Myocyte (in vitro differentiated cells): ENCODE results near the gene BTK. TPM values are rescaled to one million over a fixed set of nuclear protein-coding genes. Genes with fewer than 3 reads are reported as not detected.
"Not testable (repeated sequence)": the region's sequence is repeated elsewhere in the genome, so short reads cannot be mapped to it uniquely, and the experiment has no call there.

ENCODE experiments used
- DNase-seq: peaks from one replicate; pipeline ENCODE4 v3.0.0-alpha.2; 2012; ENCODE audit warnings: low read depth
- total RNA-seq: library from RNA; depleted of rRNA; stranded (reverse); fragments of >200 nt; gene quantifications from 2 replicates; pipeline ENCODE4 v1.2.3, GENCODE V29; 2014

Gene BTK
- total RNA-seq, 1 donor from 2014 or later: not detected

DNA sequence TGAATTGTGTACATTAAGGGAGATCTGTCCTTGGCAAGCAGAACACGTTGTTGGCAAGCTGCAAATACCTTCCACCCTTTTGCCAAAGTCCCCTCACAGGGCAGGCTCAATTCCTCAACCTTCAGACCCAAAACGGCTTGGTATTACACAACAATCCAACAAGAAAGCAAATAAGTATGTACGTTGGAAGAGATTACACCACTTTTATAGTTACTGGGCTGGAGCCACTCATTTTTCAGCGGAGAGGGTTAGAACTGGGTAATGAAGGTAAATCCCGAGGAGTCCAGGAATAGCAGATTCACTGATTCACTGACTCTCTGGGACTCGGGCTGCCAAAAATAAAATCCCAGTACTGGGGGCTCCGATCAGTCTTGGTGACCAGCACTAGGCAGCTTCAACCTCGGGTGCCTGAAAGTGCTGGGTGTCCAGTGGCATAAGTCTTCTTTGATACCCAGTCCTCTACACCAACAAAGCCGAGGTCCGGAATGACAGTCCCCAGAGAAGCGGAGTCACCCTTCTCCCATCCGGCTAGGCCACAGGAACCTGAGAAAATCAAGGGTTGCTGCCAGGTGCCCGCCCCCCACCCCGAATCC, 38.0 kb downstream of the BTK start:
- DNase-seq: peak; percentile 21

DNA sequence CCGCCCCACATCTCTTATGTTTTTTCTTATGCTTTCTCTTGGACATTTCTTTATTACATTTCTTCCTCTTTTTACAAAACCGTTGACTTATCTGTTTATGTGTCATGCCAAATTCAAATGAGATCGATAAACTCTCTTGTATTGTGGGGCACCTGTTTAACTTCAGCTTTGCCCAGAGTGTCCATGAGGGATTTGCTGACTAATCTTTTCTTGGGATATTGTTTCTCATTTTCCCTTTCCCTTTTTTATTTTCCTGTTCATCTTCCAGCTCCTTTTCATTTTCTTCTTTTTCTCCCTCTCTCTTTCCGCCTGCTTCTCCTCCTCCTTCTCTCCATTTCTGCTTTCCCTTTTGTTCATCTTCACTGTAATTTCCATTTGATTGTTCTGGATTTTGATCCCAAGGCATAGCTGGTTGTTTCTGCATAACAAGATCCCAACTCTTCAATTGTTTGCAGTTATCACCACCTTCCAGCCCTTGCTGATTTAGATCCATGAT, 48.2 kb downstream of the BTK start:
- no peak for DNase-seq

DNA sequence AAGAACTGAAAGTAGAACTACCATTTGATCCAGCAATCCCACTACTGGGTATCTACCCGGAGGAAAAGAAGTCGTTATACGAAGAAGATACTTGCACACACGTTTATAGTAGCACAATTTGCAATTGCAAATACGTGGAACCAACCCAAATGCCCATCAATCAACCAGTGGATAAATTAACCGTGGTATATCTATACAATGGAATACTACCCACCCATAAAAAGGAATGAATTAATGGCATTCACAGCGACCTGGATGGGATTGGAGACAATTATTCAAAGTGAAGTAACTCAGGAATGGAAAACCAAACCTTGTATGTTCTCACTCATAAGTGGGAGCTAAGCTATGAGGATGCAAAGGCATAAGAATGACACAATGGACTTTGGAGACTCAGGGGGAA, 51.7 kb downstream of the BTK start:
- not testable (repeated sequence) for DNase-seq

DNA sequence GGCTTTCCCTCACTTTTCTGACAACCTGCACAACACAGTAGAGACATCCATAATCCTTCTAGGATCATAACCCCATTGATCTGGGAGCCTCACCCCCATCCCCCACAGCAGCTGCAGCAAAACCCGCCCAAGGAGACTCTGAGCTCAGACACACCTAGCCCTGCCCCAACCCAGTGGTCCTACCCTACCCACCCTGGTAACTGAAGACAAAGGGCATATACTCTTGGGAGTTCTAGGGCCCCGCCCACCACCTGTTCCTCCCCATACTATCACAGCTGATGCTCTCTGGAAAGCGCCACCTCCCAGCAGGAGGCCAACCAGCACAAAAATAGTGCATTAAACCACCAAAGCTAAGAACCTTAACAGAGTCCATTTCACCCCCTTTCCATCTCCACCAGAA, 59.4 kb downstream of the BTK start:
- peak; percentile 77 for DNase-seq

DNA sequence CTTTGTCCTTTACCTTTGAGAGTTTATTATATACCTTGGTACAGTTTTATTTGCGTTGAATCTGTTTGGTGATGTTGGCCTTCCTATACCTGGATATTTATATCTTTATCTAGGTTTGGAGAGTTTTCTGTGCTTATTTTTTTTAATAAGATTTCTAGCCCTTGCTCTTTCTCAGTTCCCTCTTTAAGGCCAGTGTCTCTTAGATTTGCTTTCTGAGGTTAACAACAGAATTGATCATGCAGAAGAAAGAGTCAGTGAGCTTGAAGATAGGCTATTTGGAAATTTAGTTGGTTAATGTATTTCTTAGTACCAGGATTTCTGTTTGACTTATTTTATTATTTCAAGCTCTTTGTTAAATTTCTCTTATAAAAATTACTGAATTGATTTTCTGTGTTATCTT, 82.2 kb downstream of the BTK start:
- DNase-seq: no peak

Other genes with a start within 250 kb of the BTK start
- 7.5 and 14.9 TPM in 2 replicates for gene DRP2, start 166.4 kb downstream of the BTK start, total RNA-seq
- gene TAF7L, start 94.9 kb downstream of the BTK start, total RNA-seq: 0.08 TPM in 1 of 2 replicates, not detected in the other
- 10.7 and 13.8 TPM in 2 replicates for gene TIMM8A, start 37.4 kb downstream of the BTK start, total RNA-seq
- 815 and 1,644 TPM in 2 replicates for gene RPL36A, start 4.8 kb upstream of the BTK start, total RNA-seq
- 23.7 and 33.7 TPM in 2 replicates for gene GLA, start 21.7 kb upstream of the BTK start, total RNA-seq
- gene HNRNPH2, start 22.0 kb upstream of the BTK start, total RNA-seq: 79.3 and 95.6 TPM in 2 replicates
- 0.78 and 0.86 TPM in 2 replicates for gene ARMCX4, start 99.3 kb upstream of the BTK start, total RNA-seq
- gene ARMCX1, start 164.4 kb upstream of the BTK start, total RNA-seq: 101 and 135 TPM in 2 replicates
- 53.5 and 66.8 TPM in 2 replicates for gene ARMCX6, start 231.8 kb upstream of the BTK start, total RNA-seq
- gene ARMCX3, start 237.0 kb upstream of the BTK start, total RNA-seq: 97.5 and 116 TPM in 2 replicates